ENCODE data around the gene NR3C2. TPM values are rescaled to one million over a fixed set of nuclear protein-coding genes. Genes with fewer than 3 reads are reported as not detected.

Gene NR3C2
- total and polyA plus RNA-seq, 10 of the 15 experiments (the other 5 are each of a cell fraction or from before 2014, with no cell fraction given), result 0.05 to 0.11 (median 0.08) TPM; not detected in 4

DNA sequence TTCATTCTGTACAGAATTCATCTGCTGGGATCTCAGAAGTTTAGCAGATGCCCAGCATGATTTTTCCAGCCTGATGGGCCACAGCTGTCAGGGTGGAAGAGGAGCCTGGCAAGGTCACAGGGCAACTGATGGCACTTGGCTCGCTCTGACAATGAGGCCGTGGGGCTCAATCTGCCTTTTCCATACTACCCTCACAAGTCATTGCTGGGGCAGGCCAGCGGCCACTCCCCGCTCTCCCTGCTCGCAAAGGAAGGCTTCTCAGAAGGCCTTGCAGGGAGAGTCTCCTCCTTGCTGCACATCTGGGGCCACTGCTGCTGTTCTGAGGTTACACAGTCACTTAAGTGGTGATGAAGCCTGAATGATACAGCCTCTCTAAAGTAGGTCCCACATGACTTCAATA is 349.1 kb downstream of the NR3C2 start:
- RAD21 ChIA-PET (ENCODE audit: unreplicated experiment), result no interaction called here
- DNase-seq (ENCODE audit: low read depth, low spot score) (no peak), FAIRE-seq (no peak), ATAC-seq (no peak)
- no peak for TF ChIP-seq SMAD1 (IDR thresholded peaks at IDR 0.05; ENCODE audit: low read depth, partially characterized antibody)
- no peak for TF ChIP-seq RAD21 (IDR thresholded peaks at IDR 0.05; ENCODE audit: insufficient read depth, low read depth, low read length)
- no peak for TF ChIP-seq CHD2 (IDR thresholded peaks at IDR 0.05; ENCODE audit: borderline replicate concordance, low read depth, low read length)
- TF ChIP-seq CREM (IDR thresholded peaks at IDR 0.05; ENCODE audit: low read depth), result no peak
- TF ChIP-seq, protein P1, sequence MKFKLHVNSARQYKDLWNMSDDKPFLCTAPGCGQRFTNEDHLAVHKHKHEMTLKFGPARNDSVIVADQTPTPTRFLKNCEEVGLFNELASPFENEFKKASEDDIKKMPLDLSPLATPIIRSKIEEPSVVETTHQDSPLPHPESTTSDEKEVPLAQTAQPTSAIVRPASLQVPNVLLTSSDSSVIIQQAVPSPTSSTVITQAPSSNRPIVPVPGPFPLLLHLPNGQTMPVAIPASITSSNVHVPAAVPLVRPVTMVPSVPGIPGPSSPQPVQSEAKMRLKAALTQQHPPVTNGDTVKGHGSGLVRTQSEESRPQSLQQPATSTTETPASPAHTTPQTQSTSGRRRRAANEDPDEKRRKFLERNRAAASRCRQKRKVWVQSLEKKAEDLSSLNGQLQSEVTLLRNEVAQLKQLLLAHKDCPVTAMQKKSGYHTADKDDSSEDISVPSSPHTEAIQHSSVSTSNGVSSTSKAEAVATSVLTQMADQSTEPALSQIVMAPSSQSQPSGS (IDR thresholded peaks at IDR 0.05; ENCODE audit: low read length), result no peak
- TF ChIP-seq EZH2 (IDR thresholded peaks at IDR 0.05; ENCODE audit: borderline replicate concordance, control insufficient read depth, low read depth, low read length), result no peak
- no peak for TF ChIP-seq ZSCAN29 (IDR thresholded peaks at IDR 0.05)
- no peak for TF ChIP-seq EGR1 (IDR thresholded peaks at IDR 0.05; ENCODE audit: borderline replicate concordance in 1 of 2, low read depth in 2 of 2, low read length in 2 of 2)
- no peak for TF ChIP-seq JUNB (IDR thresholded peaks at IDR 0.05)
- Histone ChIP-seq H3K36me3 (ENCODE audit: control insufficient read depth in 2 of 2, insufficient read depth in 2 of 2, low read length in 1 of 2) (no peaks in the 10 kb centered on the region), H3K9me3 (replicated peaks; ENCODE audit: control insufficient read depth, insufficient read depth, low read length) (no peaks in the 10 kb centered on the region), H3K4me3 (no peak overlapping the region), H3K4me1 (ENCODE audit: control insufficient read depth, insufficient read depth, low read length) (no peaks in the 10 kb centered on the region), H2AFZ (ENCODE audit: control insufficient read depth, low read depth, low read length) (no peak overlapping the region), H3K4me2 (ENCODE audit: control insufficient read depth, insufficient read depth) (no peak overlapping the region), H3K27ac (ENCODE audit: control insufficient read depth, insufficient read depth) (no peak overlapping the region), H3K9ac (ENCODE audit: control insufficient read depth, insufficient read depth, low read length) (no peak overlapping the region), H3K79me2 (ENCODE audit: control insufficient read depth, insufficient read depth, low read length) (no peaks in the 10 kb centered on the region), H3K27me3 (replicated peaks in 1 of 2; ENCODE audit: control insufficient read depth in 2 of 2, insufficient read depth in 2 of 2, low read length in 1 of 2) (no peaks in the 10 kb centered on the region), H4K20me1 (ENCODE audit: control insufficient read depth, insufficient read depth) (no peaks in the 10 kb centered on the region)
- POLR2A ChIA-PET, result interaction anchor here (0.8 kb wide), 1 partner anchor 16 kb away, joined by 3 read pairs; no protein-coding TSS in a partner anchor
- BruUV-seq (replicated peaks), result no TSS peak
- CTCF ChIA-PET, result no interaction called here
- intact Hi-C loops (cut with micrococcal nuclease; ENCODE audit: unreplicated experiment), result no loop called here
- in situ Hi-C loops (cut with MboI), result no loop called here
- SMC1A ChIA-PET (ENCODE audit: uncharacterized antibody, unreplicated experiment), result no interaction called here
- WGBS (ENCODE audit: insufficient coverage, insufficient replicate concordance, low lambda C conversion rate, missing lambda C conversion rate), result 55% methylated on average over 5 of the region's 5 CpGs
